SK-N-SH treated with all-trans-retinoic acid at 6 μM for 48 hours (cell line): ENCODE measurements around the gene PRKCE.

Source experiments
- ZFP3 ChIP-seq: fragments of 250-450 bp; sonication (Bioruptor Pico); IDR thresholded peaks from 2 replicates; pipeline ENCODE4 v1.5.0; 2020; ENCODE audit warnings: mild to moderate bottlenecking, moderate library complexity
- ZFP30 ChIP-seq: fragments of 450-650 bp; formaldehyde crosslinking; IDR thresholded peaks from 2 replicates; pipeline ENCODE4 v1.5.0; 2022; ENCODE audit warnings: mild to moderate bottlenecking, moderate library complexity
- TF ChIP-seq, protein P1 (sequence below): fragments of 250-450 bp; sonication (Bioruptor Pico); IDR thresholded peaks from 2 replicates; pipeline ENCODE4 v1.8.0; 2021; ENCODE audit warnings: low read depth, mild to moderate bottlenecking, moderate library complexity, borderline replicate concordance

DNA sequence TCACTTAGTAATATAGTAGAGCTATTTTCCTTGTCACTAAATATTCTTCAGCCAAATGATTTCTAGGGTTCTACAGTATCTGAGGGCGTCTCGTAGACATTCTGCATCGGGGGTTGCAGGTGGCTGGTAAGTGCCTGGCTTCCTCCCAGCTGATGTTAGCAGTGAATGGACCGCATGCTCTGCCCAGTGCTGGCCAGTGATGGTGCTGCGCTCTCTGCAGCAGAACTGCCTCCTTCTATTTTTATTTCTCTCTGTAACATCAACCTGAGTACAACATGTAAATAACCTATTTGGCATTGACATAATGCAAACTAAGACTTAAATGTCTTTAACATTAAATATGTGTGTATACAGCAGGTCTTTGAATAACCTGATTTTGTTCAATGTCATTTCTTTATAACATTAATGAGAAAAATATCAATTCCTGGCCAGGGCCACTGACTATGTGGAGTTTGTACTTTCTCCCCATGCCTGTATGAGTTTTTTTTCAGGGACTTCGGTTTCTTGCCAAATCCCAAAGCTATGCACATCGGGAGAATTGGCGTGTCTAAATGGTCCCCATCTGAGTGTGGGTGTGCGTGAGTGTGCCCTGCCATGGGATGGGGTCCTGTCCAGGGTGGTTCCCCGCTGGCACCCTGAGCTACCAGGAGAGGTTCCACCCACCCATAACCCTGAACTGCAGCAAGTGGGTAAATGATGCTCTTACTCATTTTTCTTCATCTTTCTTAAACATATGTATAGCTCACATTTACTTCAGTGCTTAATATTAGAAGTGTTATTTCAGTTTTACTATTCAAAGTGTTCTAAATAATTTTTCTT, 367.5 kb downstream of the PRKCE start:
- TF ChIP-seq ZFP30 (CRISPR knock-in tag) (no peak), ZFP3 (no peak)
- TF ChIP-seq, protein P1, sequence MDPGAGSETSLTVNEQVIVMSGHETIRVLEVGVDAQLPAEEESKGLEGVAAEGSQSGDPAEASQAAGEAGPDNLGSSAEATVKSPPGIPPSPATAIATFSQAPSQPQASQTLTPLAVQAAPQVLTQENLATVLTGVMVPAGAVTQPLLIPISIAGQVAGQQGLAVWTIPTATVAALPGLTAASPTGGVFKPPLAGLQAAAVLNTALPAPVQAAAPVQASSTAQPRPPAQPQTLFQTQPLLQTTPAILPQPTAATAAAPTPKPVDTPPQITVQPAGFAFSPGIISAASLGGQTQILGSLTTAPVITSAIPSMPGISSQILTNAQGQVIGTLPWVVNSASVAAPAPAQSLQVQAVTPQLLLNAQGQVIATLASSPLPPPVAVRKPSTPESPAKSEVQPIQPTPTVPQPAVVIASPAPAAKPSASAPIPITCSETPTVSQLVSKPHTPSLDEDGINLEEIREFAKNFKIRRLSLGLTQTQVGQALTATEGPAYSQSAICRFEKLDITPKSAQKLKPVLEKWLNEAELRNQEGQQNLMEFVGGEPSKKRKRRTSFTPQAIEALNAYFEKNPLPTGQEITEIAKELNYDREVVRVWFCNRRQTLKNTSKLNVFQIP (CRISPR knock-in tag): no peak
